B cell (primary cell): ENCODE data around the gene PRKCH.

Experiments used
- CTCF ChIP-seq: fragments of 200-600 bp; IDR thresholded peaks from one replicate; pipeline ENCODE4 v1.8.0; 2022; ENCODE audit warnings: antibody characterized with exemption, mild to moderate bottlenecking
- EZH2 ChIP-seq: IDR thresholded peaks from 2 replicates; pipeline ENCODE4 v1.6.1; 2012; ENCODE audit warnings: borderline replicate concordance, low read depth, mild to moderate bottlenecking, moderate library complexity, low read length; ENCODE audit not compliant: insufficient read depth, poor library complexity, severe bottlenecking

GRCh38 chr14:61406198-61406597, 84.8 kb downstream of the PRKCH start:
- TF ChIP-seq CTCF (no peak), EZH2 (no peak)
